Activated CD4-positive, alpha-beta T cell treated with anti-CD3 and anti-CD28 coated beads for 36 hours (primary cell): ENCODE results near the gene GCC1. TPM values are rescaled to one million over a fixed set of nuclear protein-coding genes. Genes with fewer than 3 reads are reported as not detected.
"Not testable (repeated sequence)": the region's sequence is repeated elsewhere in the genome, so short reads cannot be mapped to it uniquely, and the experiment has no call there.

Experiments
- ATAC-seq: fragments of 200-7000 bp; cut with Tn5 transposase; one replicate; pipeline ENCODE4 v1.10.0; 2021; ENCODE audit warnings: mild to moderate bottlenecking, moderate library complexity
- CTCF ChIA-PET: fragments of 350-600 bp; sonication (Branson Sonifier 250); formaldehyde crosslinking; loops from one replicate; lab custom pipeline; 2021; ENCODE audit warnings: antibody characterized with exemption; lab: Charles Lee
- POLR2A ChIA-PET: fragments of 350-600 bp; sonication (Branson Sonifier 250); formaldehyde crosslinking; loops from one replicate; lab custom pipeline; 2021; ENCODE audit warnings: antibody characterized with exemption, inconsistent platforms; lab: Charles Lee
- DNase-seq: peaks from one replicate; pipeline ENCODE4 v3.0.0-alpha.2; 2020
- H3K27ac Mint-ChIP-seq: one replicate; pipeline ENCODE4 v1.8.0; 2021; ENCODE audit warnings: mixed read lengths
- H3K27me3 Mint-ChIP-seq: one replicate; pipeline ENCODE4 v1.8.0; 2021; ENCODE audit warnings: mixed read lengths
- H3K36me3 Mint-ChIP-seq: one replicate; pipeline ENCODE4 v1.8.0; 2021; ENCODE audit warnings: low read depth, mixed read lengths
- H3K4me1 Mint-ChIP-seq: one replicate; pipeline ENCODE4 v1.8.0; 2021; ENCODE audit warnings: mixed read lengths
- H3K4me3 Mint-ChIP-seq: one replicate; pipeline ENCODE4 v1.8.0; 2021; ENCODE audit warnings: mild to moderate bottlenecking, moderate library complexity, mixed read lengths
- H3K9me3 Mint-ChIP-seq: one replicate; pipeline ENCODE4 v1.8.0; 2021; ENCODE audit warnings: low read depth, mixed read lengths
- intact Hi-C, 2 experiments: fragments of 100-400 bp; cut with DNase I in 1 of 2; cut with micrococcal nuclease in 1 of 2; formaldehyde crosslinking; loops; one replicate each; pipeline versions ENCODE4 v1.14.2 to v1.15.1; 2022 to 2024; cut with DNase I, micrococcal nuclease
- total RNA-seq, 2 experiments: library from RNA; stranded (reverse); gene quantifications; one replicate each; pipeline ENCODE4 v1.2.3, GENCODE V29; 2021

GCC1 gene
- total RNA-seq, 2 experiments from 2014 or later, result 11.5 to 13.9 TPM

- H3K36me3 Mint-ChIP-seq, H3K27ac Mint-ChIP-seq, H3K27me3 Mint-ChIP-seq, ATAC-seq, CTCF ChIA-PET, intact Hi-C loops, DNase-seq, H3K9me3 Mint-ChIP-seq, H3K4me1 Mint-ChIP-seq, POLR2A ChIA-PET, H3K4me3 Mint-ChIP-seq: not testable (repeated sequence)
Observed at GRCh38 chr7:127568034-127568433, 17.4 kb downstream of the GCC1 start.

GRCh38 chr7:127566242-127566641 is 19.2 kb downstream of the GCC1 start:
- H3K9me3 Mint-ChIP-seq, result peaks cover 2% of the 10 kb centered on the region
- H3K4me3 Mint-ChIP-seq, result no peak overlapping the region
- intact Hi-C loops, result no loop called here
- H3K36me3 Mint-ChIP-seq, result peaks cover 2% of the 10 kb centered on the region
- H3K4me1 Mint-ChIP-seq, result no peaks in the 10 kb centered on the region
- DNase-seq, result no peak
- H3K27ac Mint-ChIP-seq, result no peak overlapping the region
- ATAC-seq, result no peak
- ChIA-PET CTCF (no interaction called here), POLR2A (interaction anchor here (0.9 kb wide), 1 partner anchor 19 kb away, joined by 3 read pairs; the partner anchor contains the start of gene GCC1)
- H3K27me3 Mint-ChIP-seq, result no peaks in the 10 kb centered on the region

GRCh38 chr7:127557803-127558202 is 27.6 kb downstream of the GCC1 start:
- ChIA-PET POLR2A (no interaction called here), CTCF (no interaction called here)
- no peak overlapping the region for H3K27ac Mint-ChIP-seq
- no peaks in the 10 kb centered on the region for H3K36me3 Mint-ChIP-seq
- intact Hi-C loops, result no loop called here
- H3K9me3 Mint-ChIP-seq, result peaks cover 4% of the 10 kb centered on the region
- DNase-seq (no peak), ATAC-seq (no peak)
- no peaks in the 10 kb centered on the region for H3K27me3 Mint-ChIP-seq
- H3K4me3 Mint-ChIP-seq, result no peak overlapping the region
- H3K4me1 Mint-ChIP-seq, result no peaks in the 10 kb centered on the region

- Mint-ChIP-seq H3K27ac (no peak overlapping the region), H3K36me3 (no peaks in the 10 kb centered on the region), H3K4me3 (no peak overlapping the region), H3K4me1 (no peaks in the 10 kb centered on the region), H3K9me3 (peaks cover 4% of the 10 kb centered on the region), H3K27me3 (no peaks in the 10 kb centered on the region)
- DNase-seq (no peak), ATAC-seq (no peak)
- ChIA-PET CTCF (no interaction called here), POLR2A (no interaction called here)
- intact Hi-C loops, result no loop called here
Observed at GRCh38 chr7:127556404-127556803, 29.0 kb downstream of the GCC1 start.

GRCh38 chr7:127551941-127552340 is 33.5 kb downstream of the GCC1 start:
- ChIA-PET CTCF (no interaction called here), POLR2A (no interaction called here)
- DNase-seq (no peak), ATAC-seq (no peak)
- H3K4me1 Mint-ChIP-seq, result no peaks in the 10 kb centered on the region
- H3K27me3 Mint-ChIP-seq, result peaks cover 2% of the 10 kb centered on the region
- no peak overlapping the region for H3K27ac Mint-ChIP-seq
- no peaks in the 10 kb centered on the region for H3K36me3 Mint-ChIP-seq
- no peak overlapping the region for H3K4me3 Mint-ChIP-seq
- intact Hi-C loops, result no loop called here
- peaks cover 5% of the 10 kb centered on the region for H3K9me3 Mint-ChIP-seq

- no peak for ATAC-seq
- Mint-ChIP-seq H3K4me1 (no peaks in the 10 kb centered on the region), H3K4me3 (no peak overlapping the region), H3K27me3 (peaks cover 2% of the 10 kb centered on the region), H3K27ac (no peak overlapping the region), H3K9me3 (peaks cover 14% of the 10 kb centered on the region), H3K36me3 (peaks cover 3% of the 10 kb centered on the region)
- CTCF ChIA-PET, result no interaction called here
- DNase-seq, result no peak
- intact Hi-C loops, result no loop called here
- POLR2A ChIA-PET, result no interaction called here
Observed at GRCh38 chr7:127550247-127550646, 35.1 kb downstream of the GCC1 start.

GRCh38 chr7:127546313-127546712 is 39.1 kb downstream of the GCC1 start:
- peaks cover 6% of the 10 kb centered on the region for H3K27me3 Mint-ChIP-seq
- POLR2A ChIA-PET, result no interaction called here
- intact Hi-C loops, result no loop called here
- H3K4me3 Mint-ChIP-seq, result no peak overlapping the region
- H3K36me3 Mint-ChIP-seq, result peaks cover 3% of the 10 kb centered on the region
- H3K27ac Mint-ChIP-seq, result no peak overlapping the region
- CTCF ChIA-PET, result no interaction called here
- peaks cover 16% of the 10 kb centered on the region for H3K9me3 Mint-ChIP-seq
- DNase-seq (no peak), ATAC-seq (no peak)
- H3K4me1 Mint-ChIP-seq, result no peaks in the 10 kb centered on the region

- peaks cover 29% of the 10 kb centered on the region for H3K27me3 Mint-ChIP-seq
- ATAC-seq, result no peak
- H3K27ac Mint-ChIP-seq, result no peak overlapping the region
- peaks cover 10% of the 10 kb centered on the region for H3K9me3 Mint-ChIP-seq
- ChIA-PET CTCF (no interaction called here), POLR2A (interaction anchor here (0.5 kb wide), 1 partner anchor 75 kb away, joined by 3 read pairs; no protein-coding TSS in a partner anchor)
- no peak for DNase-seq
- intact Hi-C loops, result no loop called here
- no peak overlapping the region for H3K4me3 Mint-ChIP-seq
- H3K4me1 Mint-ChIP-seq, result no peaks in the 10 kb centered on the region
- H3K36me3 Mint-ChIP-seq, result peaks cover under 1% of the 10 kb centered on the region
Observed at GRCh38 chr7:127541548-127541947, 43.8 kb downstream of the GCC1 start.

GRCh38 chr7:127540461-127540860 is 44.9 kb downstream of the GCC1 start:
- H3K27me3 Mint-ChIP-seq, result peaks cover 39% of the 10 kb centered on the region
- CTCF ChIA-PET, H3K4me1 Mint-ChIP-seq, H3K4me3 Mint-ChIP-seq, intact Hi-C loops, ATAC-seq, H3K9me3 Mint-ChIP-seq, DNase-seq, H3K27ac Mint-ChIP-seq, POLR2A ChIA-PET, H3K36me3 Mint-ChIP-seq: not testable (repeated sequence)

GRCh38 chr7:127539116-127539515 is 46.3 kb downstream of the GCC1 start:
- ATAC-seq, result no peak

GRCh38 chr7:127536741-127537140 is 48.7 kb downstream of the GCC1 start:
- ChIA-PET POLR2A (no interaction called here), CTCF (no interaction called here)
- DNase-seq (no peak), ATAC-seq (no peak)
- H3K27ac Mint-ChIP-seq, result no peak overlapping the region
- no peaks in the 10 kb centered on the region for H3K36me3 Mint-ChIP-seq
- no peak overlapping the region for H3K4me3 Mint-ChIP-seq
- H3K27me3 Mint-ChIP-seq, result peaks cover 48% of the 10 kb centered on the region
- no peaks in the 10 kb centered on the region for H3K4me1 Mint-ChIP-seq
- H3K9me3 Mint-ChIP-seq, result no peaks in the 10 kb centered on the region
- intact Hi-C loops, result no loop called here

More at GRCh38 chr7:127539116-127539515, 46.3 kb downstream of the GCC1 start:
- Mint-ChIP-seq H3K4me3 (no peak overlapping the region), H3K36me3 (no peaks in the 10 kb centered on the region), H3K27me3 (peaks cover 49% of the 10 kb centered on the region), H3K9me3 (no peaks in the 10 kb centered on the region), H3K4me1 (no peaks in the 10 kb centered on the region), H3K27ac (no peak overlapping the region)
- ChIA-PET CTCF (no interaction called here), POLR2A (no interaction called here)
- no peak for DNase-seq
- intact Hi-C loops, result no loop called here

GRCh38 chr7:127536394-127536691 is 49.1 kb downstream of the GCC1 start:
- ATAC-seq (no peak), DNase-seq (no peak)
- H3K4me3 Mint-ChIP-seq, result no peak overlapping the region
- no peaks in the 10 kb centered on the region for H3K4me1 Mint-ChIP-seq
- H3K9me3 Mint-ChIP-seq, result no peaks in the 10 kb centered on the region
- ChIA-PET POLR2A (no interaction called here), CTCF (interaction anchor here (1.0 kb wide), 1 partner anchor 194 kb away, joined by 3 read pairs; no protein-coding TSS in a partner anchor)
- intact Hi-C loops, result no loop called here
- no peak overlapping the region for H3K27ac Mint-ChIP-seq
- peaks cover 48% of the 10 kb centered on the region for H3K27me3 Mint-ChIP-seq
- H3K36me3 Mint-ChIP-seq, result no peaks in the 10 kb centered on the region
